ENCODE data around the gene USP24.
"Not testable (repeated sequence)": the region's sequence is repeated elsewhere in the genome, so short reads cannot be mapped to it uniquely, and the experiment has no call there.

Gene USP24

DNA sequence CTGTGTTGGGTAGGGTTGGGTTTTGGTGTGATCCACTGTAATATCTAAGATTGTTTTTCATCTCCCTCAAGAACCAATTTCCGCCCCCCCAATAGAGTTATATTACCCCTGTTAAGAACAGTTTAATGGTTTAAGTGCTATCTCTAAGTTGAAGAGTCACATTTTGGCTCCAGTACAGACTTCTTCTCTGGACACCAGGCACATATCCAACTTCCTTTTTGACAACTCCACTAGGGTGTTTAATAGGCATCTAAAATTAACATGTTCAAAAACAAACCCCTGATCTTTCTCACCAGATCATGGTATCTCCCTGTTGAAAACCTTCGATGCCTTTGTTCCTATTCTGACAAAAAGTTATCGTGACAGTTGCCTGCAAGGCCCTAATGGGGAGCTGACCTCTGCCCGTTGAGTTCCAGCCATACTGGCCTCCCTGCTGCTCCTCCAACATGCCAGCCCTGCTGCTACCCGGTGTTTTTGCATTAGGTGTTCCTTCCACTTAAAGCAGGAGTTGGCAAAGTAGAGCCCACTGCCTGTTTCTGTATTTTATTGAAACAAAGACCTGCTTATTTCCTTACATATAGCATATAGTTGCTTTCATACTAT lies 18.6 kb downstream of the USP24 start:
- no peak for DNase-seq

DNA sequence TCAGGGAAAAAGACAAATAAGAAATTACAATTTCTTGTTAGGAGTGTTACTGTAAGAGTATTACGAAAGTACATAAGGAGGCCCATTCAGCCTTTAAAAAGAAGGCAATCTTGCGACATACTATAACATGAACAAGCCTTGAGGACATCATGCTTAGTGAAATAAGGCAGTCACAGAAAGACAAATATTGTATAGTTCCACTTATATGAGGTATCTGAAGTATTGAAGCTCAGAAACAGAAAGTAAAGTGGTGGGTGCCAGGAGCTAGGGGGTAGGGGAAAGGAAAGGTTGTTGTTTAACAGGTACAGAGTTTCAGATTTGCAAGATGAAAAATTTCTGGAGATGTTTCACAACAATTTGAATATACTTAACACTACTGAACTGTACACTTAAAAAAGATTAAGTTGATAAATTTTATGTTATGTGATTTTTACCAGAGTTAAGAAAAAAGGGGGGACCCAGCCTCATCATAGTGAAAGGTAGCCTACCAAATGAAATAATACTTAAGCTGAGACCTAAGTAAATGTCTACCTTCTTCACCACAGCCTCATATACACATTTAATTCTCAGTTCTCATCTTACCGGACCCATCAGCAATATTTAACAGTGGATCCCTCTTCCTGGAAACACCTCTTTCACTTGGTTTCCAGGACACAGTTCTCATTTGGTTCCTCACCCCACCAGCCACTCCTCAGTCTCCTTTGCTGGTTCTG lies 19.5 kb downstream of the USP24 start:
- no peak for DNase-seq

DNA sequence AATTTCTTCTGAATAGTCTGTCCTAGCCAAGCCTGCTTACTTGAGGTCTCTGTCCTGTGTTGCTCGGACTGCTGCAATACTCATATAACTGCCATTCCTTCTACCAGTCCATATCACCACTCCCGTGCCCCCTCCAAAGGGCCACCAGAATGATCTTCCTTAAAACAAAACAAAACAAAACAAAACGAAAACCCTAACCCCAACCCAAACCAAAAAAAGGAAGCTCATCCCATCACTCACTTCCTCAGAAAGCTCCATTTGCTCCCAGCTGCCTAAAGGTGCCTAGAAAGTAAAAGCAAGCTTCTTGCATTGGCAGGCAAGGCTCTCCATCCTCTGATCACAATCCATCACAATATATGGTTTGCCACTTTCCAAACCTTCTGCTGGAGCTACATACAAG lies 20.3 kb downstream of the USP24 start:
- DNase-seq, result no peak

DNA sequence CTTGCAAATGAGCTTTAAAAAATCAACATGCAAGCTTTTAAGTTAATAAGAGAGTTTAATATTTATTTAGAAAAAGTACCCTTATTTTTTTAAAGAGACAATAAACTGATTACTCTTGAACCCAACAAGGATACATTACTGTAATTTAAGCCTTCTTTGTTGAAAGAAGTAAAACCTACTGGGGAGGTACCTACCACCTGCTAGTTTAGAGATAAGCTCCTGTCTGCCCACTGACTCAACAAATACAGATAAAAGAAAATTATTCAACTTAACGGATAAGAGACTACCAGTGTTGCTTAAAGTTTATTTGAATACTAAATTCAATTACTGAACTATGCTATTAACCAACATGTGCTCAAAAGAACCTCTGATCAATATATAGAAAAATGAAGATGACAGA lies 23.1 kb downstream of the USP24 start:
- no peak for DNase-seq

DNA sequence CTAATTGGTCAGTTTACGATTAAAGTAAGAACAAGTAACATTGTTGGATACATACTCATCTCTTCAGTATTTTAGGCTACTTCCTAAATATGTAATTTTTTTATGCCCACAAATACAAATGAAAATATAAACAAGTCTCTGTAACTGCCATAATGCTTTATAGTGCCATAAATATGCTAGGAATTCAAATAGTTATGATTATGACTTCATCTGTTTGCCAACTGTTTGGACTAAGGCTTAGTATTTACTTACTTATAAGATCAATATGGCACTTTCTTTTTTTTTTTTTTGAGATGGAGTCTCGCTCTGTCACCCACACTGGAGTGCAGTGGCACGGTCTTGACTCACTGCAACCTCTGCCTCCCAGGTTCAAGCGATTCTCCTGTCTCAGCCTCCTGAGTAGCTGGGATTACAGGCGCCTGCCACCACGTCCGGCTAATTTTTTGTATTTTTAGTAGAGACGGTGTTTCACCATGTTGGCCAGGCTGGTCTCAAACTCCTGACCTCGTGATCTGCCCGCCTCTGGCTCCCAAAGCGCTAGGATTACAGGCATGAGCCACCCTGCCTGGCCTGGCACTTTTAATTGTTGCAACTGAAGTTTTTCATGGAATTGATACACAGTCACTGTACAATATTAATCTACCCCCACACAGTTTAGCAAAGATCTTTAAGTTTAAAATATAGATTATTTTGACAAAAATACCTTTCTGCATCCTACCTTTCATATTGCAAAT lies 23.8 kb downstream of the USP24 start:
- DNase-seq, result not testable (repeated sequence)

DNA sequence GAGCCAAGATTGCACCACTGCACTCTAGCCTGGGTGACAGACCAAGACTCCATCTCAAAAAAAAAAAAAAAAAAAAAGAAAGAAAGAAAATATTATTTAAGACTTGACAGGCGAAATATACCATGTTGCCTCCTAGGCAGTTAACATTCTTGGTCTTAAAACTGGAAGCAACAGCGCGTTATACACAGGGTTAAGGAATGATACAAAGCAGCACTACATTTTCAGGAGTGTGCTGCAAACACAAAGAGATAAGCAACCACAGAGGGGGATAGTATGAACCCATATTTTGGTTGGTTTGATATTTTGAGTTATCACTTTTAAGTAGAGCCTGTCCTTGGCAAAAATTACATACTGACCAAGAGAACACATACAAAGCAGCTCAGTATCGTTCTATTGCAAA lies 25.1 kb downstream of the USP24 start:
- no peak for DNase-seq

DNA sequence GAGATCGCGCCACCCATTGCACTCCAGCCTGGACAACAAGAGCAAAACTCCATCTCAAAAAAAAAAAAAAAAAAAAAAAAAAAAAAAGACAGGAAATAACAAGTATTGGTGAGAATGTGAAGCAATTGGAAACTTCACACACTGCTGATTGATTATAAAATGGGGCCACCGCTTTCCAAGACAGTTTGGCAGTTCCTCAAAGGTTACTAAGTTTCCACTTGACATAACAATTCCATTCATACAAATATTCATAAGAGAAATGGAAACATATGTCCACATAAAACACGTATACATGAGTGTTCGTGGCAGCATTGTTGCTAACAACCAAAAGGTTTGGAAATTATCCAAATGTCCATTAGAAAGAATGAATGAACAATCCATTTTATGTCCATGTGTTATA lies 26.3 kb downstream of the USP24 start:
- DNase-seq, result no peak

DNA sequence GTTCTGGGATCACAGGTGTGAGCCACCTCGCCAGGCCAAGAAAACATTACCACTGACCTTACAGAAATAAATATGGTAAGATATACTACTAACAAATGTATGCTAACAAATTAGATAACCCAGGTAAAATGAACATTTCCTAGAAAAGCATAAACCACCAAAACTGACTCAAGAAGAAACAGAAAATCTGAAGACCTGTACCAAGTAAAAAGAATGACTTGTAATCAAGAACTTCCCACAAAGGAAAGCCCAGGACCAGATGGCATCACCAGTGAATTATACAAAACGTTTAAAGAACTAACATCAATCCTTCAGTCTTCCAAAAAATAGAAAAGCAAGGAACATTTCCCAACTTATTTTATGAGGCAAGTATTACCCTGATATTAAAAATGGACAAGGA lies 29.3 kb downstream of the USP24 start:
- DNase-seq, result no peak

DNA sequence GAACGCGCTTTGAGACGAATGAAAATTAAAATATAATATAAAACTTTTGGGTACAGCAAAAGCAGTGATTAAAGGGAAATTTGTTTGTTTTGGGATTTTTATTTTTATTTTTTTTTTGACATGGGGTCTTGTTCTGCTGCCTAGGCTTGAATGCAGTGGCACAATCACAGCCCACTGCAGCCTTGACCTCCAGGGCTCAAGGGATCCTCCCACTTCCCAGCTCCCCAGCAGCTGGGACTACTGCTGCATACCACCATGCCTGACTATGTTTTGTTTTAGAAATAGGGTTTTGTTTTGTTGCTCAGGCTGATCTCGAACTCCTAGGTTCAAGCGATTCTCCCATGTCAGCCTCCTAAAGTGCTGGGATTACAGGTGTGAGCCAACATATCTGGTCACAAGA lies 30.3 kb downstream of the USP24 start:
- no peak for DNase-seq

DNA sequence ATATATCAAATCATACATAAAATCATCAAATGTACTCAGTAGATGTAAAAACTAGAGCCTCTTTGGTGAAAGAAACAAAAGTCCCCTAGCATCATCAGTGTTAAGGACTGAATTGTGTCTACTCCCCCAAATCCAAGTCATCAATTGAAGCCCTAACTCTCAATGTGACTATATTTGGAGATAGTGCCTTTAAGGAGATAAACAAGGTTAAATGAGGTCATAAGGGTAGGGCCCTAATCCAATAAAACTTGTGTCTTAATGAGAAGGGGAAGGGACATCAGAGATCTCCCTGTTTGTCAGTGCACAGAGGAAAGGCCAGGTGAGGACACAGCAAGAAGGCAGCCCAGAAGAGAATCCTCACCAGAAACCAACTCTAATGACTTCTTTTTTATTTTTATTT lies 33.5 kb downstream of the USP24 start:
- no peak for DNase-seq

DNA sequence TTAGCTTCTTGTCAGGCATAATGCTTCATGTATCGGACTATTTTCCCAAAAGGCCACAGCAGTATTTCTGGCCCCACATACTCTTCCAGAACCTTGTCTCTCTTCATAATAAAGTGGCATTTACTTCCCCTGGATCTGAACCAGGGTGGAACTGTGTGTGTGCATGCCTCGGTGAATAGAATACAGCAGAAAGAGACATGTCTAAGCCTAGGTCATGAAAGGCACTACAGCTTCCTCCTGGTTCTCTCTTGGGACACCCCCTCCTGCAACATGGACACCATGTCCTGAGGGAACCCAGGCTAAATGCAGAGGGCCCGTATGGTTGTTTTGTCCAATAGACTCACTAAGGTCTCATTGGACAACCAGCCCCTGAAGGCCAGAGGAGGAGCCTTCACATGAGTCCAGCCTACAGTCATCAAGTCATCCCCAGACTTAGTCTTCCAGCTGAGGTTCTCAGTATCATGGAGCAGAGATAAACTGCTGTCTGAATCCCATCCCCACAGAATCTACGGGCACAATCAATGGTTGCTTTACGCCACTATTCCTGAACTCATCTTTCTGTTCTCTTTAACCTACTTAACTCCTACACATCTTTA lies 35.0 kb downstream of the USP24 start:
- no peak for DNase-seq

DNA sequence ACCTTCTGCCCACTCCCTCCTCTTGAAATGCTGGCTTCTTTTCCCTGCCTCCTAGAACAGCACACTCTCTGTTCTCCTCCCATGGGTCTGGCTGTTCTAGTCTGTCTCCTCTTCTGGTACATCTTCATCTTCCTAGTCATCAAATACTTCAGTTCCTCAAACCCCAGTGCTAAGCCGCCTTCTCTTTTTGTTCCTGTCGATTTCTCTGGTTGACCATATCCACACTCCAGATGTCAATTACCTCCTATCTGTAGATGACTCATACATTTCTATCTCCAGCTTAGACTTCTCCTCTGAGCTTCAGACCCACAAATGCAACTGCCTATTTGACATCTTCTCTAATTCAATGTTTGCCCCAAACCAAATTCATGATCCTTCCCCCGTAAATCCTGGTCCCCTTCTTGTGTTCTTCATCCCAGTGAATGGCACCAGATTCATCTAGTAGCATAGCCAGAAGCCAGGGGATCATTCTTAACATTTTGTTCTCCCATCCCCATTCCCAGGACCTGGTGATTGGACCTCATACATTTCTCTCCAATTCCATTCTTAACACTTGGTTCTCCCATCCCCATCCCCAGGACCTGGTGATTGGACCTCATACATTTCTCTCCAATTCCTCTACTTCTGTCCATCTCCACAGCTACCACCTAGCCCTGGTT lies 35.9 kb downstream of the USP24 start:
- no peak for DNase-seq

DNA sequence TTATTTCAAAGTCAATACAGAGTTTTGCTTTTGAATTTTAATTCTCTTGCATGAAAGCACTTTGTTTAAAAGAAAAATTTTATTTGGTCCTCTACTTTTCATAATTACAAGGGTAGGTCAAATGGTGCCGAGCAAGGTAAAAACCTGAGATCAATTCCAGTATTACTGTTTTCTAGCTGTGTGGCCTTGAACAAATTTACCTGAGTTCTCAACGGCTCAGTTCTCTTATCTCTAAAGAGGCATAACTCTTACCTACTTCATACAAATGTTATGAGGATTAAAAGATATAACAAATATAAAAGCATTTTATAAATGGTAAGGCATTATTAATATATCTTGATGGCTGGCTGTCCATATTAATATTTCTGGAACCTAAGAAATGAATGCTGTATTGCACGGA lies 42.5 kb downstream of the USP24 start:
- DNase-seq, result no peak

DNA sequence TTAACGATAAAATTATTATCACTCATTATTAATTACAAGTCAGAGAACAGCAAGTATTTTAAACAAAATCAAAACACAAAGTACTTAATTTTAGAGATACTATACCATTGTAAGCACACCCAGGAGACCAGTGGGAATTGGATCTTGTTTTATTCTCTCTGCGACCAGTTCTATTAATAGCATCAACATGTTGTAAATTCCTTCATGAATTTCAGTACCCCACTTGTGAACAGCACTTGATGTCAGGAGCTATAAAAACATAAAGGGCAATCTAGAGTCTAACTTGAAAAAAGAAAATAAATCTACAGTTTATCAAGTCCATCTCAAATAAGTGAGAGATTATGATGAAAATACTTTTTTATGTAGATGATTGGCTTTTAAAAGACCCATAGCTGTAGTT lies 42.9 kb downstream of the USP24 start:
- DNase-seq, result no peak

DNA sequence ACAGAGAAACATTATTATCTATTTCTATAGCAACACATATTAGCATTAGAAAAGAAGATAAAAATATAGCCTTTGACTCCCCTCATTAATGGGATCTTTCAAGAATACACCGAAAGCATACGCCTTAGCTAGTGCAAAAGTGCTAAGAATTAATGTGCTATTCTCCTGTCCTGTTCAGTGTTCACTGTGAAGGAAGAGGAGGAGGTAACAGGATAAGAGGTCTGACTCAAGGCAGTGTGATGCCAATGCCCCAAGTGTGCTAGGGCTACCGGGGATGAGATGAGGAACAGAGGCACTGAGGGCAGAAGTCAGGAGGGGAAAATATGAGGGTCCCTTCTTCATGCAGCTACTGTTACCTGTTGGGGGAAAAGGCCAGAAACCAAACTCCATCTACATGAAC lies 43.5 kb downstream of the USP24 start:
- no peak for DNase-seq

DNA sequence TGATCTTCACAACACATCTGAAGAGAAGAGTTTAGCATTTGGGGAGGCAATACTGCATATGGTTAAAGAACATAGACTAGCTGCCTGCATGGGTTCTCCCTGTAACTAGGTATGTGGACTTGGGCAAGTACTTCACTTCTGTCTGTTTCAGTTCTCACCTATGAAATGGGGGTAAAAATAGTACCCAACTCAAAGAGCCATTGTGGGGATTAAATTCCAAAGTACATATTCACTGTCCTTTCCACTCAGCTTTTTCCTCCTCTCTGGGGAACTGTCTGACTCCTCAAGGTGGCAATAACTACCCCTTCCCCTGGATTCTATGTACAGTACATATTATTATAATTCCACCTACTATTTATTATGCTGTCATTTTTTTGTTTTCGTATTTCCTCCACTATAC lies 44.7 kb downstream of the USP24 start:
- DNase-seq, result no peak

DNA sequence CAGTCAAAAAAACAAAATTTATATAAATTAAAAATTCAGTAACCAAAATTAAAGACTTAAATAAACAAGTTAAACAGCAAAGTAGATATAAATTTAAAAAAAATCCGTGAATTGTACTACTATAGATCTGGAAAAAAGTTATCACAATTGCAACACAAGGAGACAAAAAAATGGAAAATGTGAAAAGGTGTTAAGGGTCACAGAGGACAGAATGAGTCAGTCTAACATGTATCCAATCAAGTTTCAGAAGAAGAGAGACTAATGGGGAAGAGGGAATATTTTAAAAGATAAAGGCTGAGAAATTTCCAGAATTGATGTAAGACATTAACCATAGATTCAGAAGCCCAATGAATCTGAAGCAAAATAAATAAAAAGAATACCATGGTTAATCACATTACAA lies 46.0 kb downstream of the USP24 start:
- DNase-seq, result no peak

DNA sequence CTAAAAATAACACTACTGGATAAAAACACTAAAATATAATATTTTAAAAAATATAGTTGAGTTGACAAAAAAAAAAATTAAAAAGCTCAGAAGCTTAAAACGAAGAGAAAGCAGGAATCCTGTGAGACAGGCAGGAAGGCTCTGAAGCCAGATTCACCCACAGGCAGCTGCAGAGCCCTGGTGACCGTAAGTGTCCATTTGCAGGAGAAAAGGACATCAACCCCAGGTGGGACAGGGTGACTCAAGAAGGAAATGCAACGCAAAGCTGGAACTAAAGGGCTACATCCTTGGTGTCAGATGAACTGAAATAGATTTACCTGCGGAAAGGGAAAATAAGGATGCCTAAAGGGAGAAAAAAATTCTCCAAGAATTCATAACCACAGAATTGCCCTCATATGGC lies 46.8 kb downstream of the USP24 start:
- no peak for DNase-seq

DNA sequence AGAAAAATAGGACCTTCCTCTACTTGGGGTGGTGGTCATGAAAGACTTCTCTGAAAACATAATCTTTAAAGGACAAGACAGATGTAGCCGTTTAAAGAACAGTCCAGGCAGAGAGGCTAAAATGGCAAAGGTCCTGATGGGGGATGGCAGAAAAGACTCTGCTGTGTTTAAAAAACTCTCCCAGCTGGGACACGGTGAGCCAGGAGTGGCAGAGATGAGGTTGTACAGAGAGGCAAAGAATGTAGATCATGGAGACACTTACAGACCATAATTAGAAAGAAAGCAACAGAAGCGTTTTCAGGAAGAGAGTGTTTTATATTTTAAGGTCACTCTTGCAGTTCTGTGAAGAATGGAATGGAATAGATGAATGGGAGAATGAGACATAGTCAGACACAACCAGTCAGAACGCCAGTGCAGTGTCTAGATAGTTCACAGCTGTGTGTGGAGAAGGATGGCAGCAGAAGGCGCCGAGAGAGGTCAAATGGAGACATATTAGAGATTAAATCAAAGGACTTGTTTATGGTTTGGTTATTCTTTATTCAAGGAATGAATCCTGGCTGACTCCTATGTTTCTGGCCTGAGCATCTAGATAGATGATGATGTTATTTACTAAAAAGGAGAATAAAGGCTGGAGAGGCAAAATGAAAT lies 47.8 kb downstream of the USP24 start:
- DNase-seq, result no peak

DNA sequence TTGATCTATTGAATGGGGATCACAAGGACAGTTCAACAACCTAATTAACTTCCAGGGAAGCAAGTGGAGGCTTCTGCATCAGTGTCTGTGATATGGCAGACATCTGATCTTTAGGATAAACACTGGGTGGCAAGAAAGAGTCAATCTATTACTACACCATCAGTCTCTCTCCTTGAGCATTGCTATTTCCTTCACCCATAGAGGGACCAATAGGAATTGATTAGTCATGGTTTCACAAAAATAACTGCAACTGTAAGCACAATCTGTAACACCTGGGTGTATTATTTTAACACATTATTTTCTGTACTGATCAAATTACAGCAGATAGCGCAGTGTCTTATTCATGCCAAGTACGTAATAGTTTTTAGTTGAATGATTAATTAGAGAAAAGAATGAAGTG lies 50.3 kb downstream of the USP24 start:
- DNase-seq, result no peak

DNA sequence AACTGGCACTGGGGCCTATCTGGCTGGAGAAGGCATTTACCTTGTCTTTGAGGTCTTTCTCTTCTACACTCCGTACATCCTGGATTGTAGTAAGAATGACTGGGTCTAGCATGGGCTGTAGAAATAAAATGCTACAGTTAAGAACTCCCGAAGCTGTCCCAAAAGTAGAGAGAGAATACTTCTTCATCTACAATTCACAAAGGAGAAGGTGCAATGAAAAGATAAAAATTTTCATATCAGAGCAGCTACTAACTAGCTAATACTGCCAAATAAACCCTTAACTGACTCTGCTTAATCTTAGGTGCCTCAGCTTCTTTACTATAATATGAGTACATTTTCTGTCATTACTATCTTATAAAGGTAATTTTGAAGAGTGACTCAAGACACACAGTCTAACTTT lies 55.6 kb downstream of the USP24 start:
- DNase-seq, result no peak

DNA sequence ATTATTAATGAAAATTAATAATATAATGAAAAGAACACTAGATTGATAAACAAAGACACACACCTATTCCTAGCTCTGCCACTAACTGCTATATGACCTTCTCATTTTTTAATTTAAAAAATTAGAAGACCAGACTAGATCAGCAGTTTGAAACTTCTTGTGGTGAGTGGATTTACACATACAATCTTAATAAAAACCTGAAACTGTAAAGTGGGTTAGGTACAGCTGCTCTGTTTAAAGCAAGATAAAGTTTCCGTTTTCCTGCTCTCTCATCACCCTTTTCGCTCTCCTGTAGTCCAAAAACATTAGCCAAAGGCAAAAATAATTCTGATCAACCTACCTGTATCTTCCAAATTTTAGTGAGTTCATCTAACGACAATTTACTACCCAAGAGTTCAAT lies 58.6 kb downstream of the USP24 start:
- DNase-seq, result no peak

DNA sequence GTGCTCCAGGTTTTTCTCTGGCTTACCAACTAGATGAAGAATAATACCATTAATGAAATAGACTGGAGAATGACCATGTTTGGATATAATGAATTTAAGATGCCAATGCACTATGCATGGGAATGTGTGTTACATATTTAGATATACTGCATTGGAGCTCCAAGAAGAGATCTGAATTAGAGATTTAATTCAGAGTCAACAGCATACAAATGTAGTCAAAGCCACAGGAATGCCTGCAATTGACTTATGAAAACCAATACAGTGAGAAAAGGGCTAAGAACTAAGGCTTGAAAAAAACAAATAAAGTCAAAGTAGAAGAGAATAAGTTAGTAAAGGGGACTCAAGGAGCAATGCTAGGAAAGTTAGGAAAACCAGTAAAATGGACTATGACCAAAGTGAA lies 59.1 kb downstream of the USP24 start:
- no peak for DNase-seq
